HG02763 (cell line): Measurements from ENCODE around the gene ANGPTL2.

ENCODE experiments used
- ATAC-seq: cut with Tn5 transposase; IDR thresholded peaks from one replicate; pipeline ENCODE4 v1.9.1; 2021; ENCODE audit warnings: mild to moderate bottlenecking, moderate library complexity; ENCODE audit not compliant: unreplicated experiment

Gene ANGPTL2

GRCh38 chr9:127137640-127138360 lies 15.4 kb upstream of the ANGPTL2 start:
- ATAC-seq = no peak

GRCh38 chr9:127136880-127137639 lies 14.6 kb upstream of the ANGPTL2 start:
- no peak for ATAC-seq

GRCh38 chr9:127136081-127136879 lies 13.8 kb upstream of the ANGPTL2 start:
- ATAC-seq = no peak

- no peak for ATAC-seq
These were observed 12.8 kb upstream of the ANGPTL2 start for GRCh38 chr9:127135056-127135745.

- ATAC-seq = no peak
These were observed 11.3 kb upstream of the ANGPTL2 start for GRCh38 chr9:127133739-127134167.

- ATAC-seq = no peak
These were observed 10.6 kb upstream of the ANGPTL2 start for GRCh38 chr9:127132921-127133647.

GRCh38 chr9:127132375-127132774 lies 9.9 kb upstream of the ANGPTL2 start:
- no peak for ATAC-seq

- ATAC-seq = no peak
These were observed 9.4 kb upstream of the ANGPTL2 start for GRCh38 chr9:127131871-127132270.

GRCh38 chr9:127130661-127131538 lies 8.5 kb upstream of the ANGPTL2 start:
- no peak for ATAC-seq

- no peak for ATAC-seq
These were observed 7.8 kb upstream of the ANGPTL2 start for GRCh38 chr9:127130235-127130634.

- ATAC-seq = no peak
These were observed 7.3 kb upstream of the ANGPTL2 start for GRCh38 chr9:127129718-127130085.

GRCh38 chr9:127129073-127129717 lies 6.8 kb upstream of the ANGPTL2 start:
- ATAC-seq = no peak

GRCh38 chr9:127128341-127129072 lies 6.1 kb upstream of the ANGPTL2 start:
- no peak for ATAC-seq

- ATAC-seq = no peak
These were observed 4.5 kb upstream of the ANGPTL2 start for GRCh38 chr9:127126971-127127370.

- no peak for ATAC-seq
These were observed 2.4 kb upstream of the ANGPTL2 start for GRCh38 chr9:127124792-127125191.

GRCh38 chr9:127124111-127124531 lies 1.7 kb upstream of the ANGPTL2 start:
- no peak for ATAC-seq

GRCh38 chr9:127123064-127123890 lies 842 bp upstream of the ANGPTL2 start:
- no peak for ATAC-seq
